Fibroblast of the aortic adventitia (primary cell): ENCODE results near the gene FERMT2. TPM values are rescaled to one million over a fixed set of nuclear protein-coding genes. Genes with fewer than 3 reads are reported as not detected.
A peak's percentile ranks its signal among the peaks of the same experiment; 100 is the strongest.

Source experiments
- DNase-seq: peaks from one replicate; pipeline ENCODE4 v3.0.0-alpha.2; 2010; ENCODE audit warnings: low read depth
- H3K4me3 ChIP-seq: 2 replicates; pipeline ENCODE4 v1.5.1; 2011; ENCODE audit warnings: low read depth, mild to moderate bottlenecking, control low read depth, low read length, moderate library complexity
- total RNA-seq: library from RNA; depleted of rRNA; stranded (reverse); fragments of >200 nt; gene quantifications from 2 replicates; pipeline ENCODE4 v1.2.3, GENCODE V29; 2012; ENCODE audit warnings: low replicate concordance
- TF ChIP-seq, protein P1 (sequence below): IDR thresholded peaks from 2 replicates; pipeline ENCODE4 v1.5.1; 2011; ENCODE audit warnings: mild to moderate bottlenecking, low read length, control low read depth, inconsistent platforms; ENCODE audit not compliant: insufficient read depth

Gene FERMT2
- total RNA-seq, 1 donor, result 162 TPM

DNA sequence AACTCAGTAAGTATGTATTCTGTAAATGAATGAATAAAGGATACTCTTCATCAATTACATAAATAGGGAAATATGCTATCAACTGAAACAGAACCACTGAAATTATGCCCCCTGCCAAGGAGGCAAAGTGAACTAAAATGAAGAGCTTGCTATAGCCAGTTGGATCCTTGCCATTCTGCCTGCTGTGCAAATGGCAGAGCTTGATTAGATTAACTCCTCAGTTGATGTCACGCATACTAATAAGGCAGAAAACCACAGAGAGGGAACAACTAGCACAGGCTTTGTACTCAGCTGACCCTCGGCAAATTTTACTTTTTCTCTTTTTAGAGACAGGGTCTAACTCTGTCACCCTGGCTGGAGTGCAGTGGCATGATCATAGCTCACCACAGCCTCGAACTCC lies 36.7 kb upstream of the FERMT2 start:
- no peak for DNase-seq
- TF ChIP-seq, protein P1, sequence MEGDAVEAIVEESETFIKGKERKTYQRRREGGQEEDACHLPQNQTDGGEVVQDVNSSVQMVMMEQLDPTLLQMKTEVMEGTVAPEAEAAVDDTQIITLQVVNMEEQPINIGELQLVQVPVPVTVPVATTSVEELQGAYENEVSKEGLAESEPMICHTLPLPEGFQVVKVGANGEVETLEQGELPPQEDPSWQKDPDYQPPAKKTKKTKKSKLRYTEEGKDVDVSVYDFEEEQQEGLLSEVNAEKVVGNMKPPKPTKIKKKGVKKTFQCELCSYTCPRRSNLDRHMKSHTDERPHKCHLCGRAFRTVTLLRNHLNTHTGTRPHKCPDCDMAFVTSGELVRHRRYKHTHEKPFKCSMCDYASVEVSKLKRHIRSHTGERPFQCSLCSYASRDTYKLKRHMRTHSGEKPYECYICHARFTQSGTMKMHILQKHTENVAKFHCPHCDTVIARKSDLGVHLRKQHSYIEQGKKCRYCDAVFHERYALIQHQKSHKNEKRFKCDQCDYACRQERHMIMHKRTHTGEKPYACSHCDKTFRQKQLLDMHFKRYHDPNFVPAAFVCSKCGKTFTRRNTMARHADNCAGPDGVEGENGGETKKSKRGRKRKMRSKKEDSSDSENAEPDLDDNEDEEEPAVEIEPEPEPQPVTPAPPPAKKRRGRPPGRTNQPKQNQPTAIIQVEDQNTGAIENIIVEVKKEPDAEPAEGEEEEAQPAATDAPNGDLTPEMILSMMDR, result no peak
- no peak overlapping the region for H3K4me3 ChIP-seq

DNA sequence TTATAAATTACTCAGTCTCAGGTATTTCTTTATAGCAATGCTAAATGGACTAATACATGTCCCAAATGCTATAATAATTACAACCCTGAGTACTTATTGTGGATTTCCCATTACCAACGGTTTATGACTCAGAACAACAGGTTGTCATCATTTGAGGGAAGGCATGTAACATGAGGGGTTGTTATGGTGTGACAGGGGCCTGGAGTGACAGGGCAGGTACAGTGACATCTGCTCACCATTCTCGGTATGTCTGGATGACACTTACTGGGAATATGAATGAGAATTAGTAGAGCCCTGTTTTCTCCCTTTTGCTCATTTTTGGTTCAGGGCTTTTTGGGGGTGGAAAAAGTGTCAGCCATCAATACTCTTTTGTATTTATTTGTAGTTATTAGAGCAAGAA lies 36.2 kb upstream of the FERMT2 start:
- no peak overlapping the region for H3K4me3 ChIP-seq
- TF ChIP-seq, protein P1, result no peak
- DNase-seq, result no peak

DNA sequence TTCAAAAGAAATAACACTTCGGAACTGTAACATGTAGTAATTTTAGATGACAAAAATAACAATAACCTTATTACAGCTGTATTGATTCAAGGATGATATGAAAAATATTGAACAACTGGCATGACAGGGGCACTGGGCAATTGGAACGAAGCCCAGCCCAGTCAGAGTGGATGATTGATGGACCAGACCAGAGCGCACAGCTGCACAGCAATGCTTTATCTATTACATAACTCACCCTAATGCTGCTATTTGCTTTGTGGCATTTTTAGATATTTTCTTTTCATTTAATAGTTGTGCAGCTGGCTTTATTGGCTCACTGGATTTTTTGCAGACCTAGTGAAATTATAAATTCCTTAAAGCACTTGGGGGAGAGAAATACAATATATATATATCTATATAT lies 26.9 kb upstream of the FERMT2 start:
- no peak for DNase-seq

DNA sequence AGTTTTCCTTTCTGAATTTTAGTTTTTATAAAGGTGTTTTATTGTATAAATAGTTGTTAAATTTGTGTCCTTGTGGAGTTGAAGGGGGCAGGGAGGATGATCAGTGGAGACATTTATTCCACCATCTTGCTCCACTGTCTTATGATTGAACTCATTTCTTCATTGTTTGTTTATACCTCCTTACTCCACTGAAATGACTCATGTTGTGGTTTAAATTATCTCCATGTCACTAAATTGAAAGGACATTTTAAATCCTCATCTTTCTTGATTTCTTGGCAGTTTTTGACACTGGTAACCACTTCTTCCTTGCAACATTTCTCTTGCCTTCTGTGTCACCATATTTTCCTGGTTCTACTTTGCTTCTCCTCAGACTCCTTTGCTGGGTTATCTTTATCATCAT lies 23.6 kb upstream of the FERMT2 start:
- no peak for DNase-seq
- H3K4me3 ChIP-seq, result no peak overlapping the region
- TF ChIP-seq, protein P1, result no peak

More for the DNA sequence above, 26.9 kb upstream of the FERMT2 start:
- TF ChIP-seq, protein P1, result no peak
- no peak overlapping the region for H3K4me3 ChIP-seq

DNA sequence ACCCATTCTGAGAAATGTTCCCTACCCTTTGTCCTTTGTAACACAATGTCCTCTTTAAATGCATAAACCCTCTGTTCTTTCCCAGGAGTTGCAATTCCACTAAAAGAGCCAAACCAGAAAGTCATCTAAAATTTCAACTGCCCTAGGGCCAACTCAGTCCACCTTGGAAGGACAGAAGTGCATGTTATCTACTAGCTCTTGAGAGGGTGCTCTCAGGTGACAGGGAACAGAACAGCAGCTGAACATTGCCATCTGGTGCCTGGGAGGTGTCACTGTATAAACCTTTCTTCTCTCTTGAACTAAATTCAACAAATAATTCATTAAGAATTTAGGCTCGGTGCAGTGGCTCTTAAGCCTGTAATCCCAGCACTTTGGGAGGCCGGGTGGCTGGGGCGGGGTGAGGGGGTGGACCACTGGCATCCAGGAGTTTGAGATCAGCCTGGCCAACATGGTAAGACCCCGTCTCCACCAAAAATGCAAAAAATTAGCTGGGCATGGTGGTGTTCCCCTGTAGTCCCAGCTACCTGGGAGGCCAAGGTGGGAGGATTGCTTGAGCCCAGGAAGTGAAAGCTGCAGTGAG lies 10.3 kb upstream of the FERMT2 start:
- TF ChIP-seq, protein P1, result peak; percentile 66
- DNase-seq, result peak; percentile 78
- H3K4me3 ChIP-seq, result no peak overlapping the region

DNA sequence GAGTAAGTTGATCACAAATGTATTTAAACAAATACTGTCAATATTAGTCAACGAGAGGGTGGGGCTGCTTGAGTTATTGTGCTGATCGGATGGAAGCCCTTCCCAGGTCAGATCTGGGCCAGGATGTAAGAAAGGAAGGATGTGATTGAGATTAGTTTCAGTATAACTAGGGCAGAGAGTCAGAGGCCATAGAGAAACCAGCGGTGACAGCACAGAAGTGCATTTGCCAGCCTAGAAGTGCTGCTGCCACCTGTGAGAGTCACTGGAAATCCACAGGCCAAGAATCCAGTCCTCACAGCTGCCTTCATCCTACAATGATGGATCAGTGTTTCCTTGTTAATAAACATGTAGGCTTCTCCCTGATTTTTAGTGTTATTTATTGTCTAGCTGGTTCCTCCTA lies 9.8 kb upstream of the FERMT2 start:
- DNase-seq, result no peak
- TF ChIP-seq, protein P1, result no peak
- no peak overlapping the region for H3K4me3 ChIP-seq
